GM12878 (cell line): ENCODE measurements around the gene STAT5B. TPM values are rescaled to one million over a fixed set of nuclear protein-coding genes. Genes with fewer than 3 reads are reported as not detected.

ENCODE experiments used
- ATAC-seq: fragments of 200-7000 bp; cut with Tn5 transposase; 3 replicates; pipeline ENCODE4 v1.9.1; 2020; ENCODE audit warnings: mild to moderate bottlenecking, moderate library complexity
- BruUV-seq: library from RNA; stranded (reverse); fragments of 400-500 nt; replicated peaks from 2 replicates; lab custom pipeline; 2021; lab: Mats Ljungman, UMichigan
- CTCF ChIA-PET: fragments of 300-600 bp; sonication (Branson Sonifier 250); formaldehyde crosslinking; extraction: SDS; loops from one replicate; lab custom pipeline; 2021; ENCODE audit warnings: inconsistent platforms; lab: Yijun Ruan, JAX
- POLR2A ChIA-PET: fragments of 350-600 bp; formaldehyde crosslinking; extraction: SDS; loops from one replicate; lab custom pipeline; 2021; ENCODE audit warnings: inconsistent platforms; lab: Charles Lee
- RAD21 ChIA-PET: fragments of 300-600 bp; sonication (Branson Sonifier 250); formaldehyde crosslinking; loops from one replicate; lab custom pipeline; 2023; ENCODE audit warnings: antibody characterized with exemption; ENCODE audit not compliant: unreplicated experiment; lab: Charles Lee
- SMC1A ChIA-PET: fragments of 300-600 bp; sonication (Branson Sonifier 250); formaldehyde crosslinking; loops from one replicate; lab custom pipeline; 2023; ENCODE audit not compliant: unreplicated experiment, uncharacterized antibody; lab: Charles Lee
- DNase-seq: peaks from one replicate; pipeline ENCODE4 v3.0.0-alpha.2; 2011; ENCODE audit warnings: low read depth, low spot score
- FAIRE-seq: peaks from 3 replicates; lab custom pipeline; 2011; peaks lifted over from hg19 to GRCh38; lab: Jason Lieb, UNC
- H2AFZ ChIP-seq: 2 replicates; pipeline ENCODE4 v1.6.0; 2011; ENCODE audit warnings: low read depth, low read length, control low read depth; ENCODE audit not compliant: control insufficient read depth
- H3K27ac ChIP-seq: 2 replicates; pipeline ENCODE4 v1.5.1; 2011; ENCODE audit warnings: control low read depth; ENCODE audit not compliant: control insufficient read depth, insufficient read depth
- H3K27me3 ChIP-seq, 2 experiments: replicated peaks in 1 of 2; 2 replicates each; pipeline versions ENCODE4 v1.6.0 to v1.6.1; 2011; ENCODE audit warnings: low read length in 1 of 2; ENCODE audit not compliant: control insufficient read depth in 2 of 2, insufficient read depth in 2 of 2
- H3K36me3 ChIP-seq, 2 experiments: 2 replicates each; pipeline ENCODE4 v1.5.1; 2011; ENCODE audit warnings: low read length in 1 of 2; ENCODE audit not compliant: control insufficient read depth in 2 of 2, insufficient read depth in 2 of 2
- H3K4me1 ChIP-seq: 2 replicates; pipeline ENCODE4 v1.6.1; 2011; ENCODE audit warnings: mild to moderate bottlenecking, low read length, moderate library complexity, mixed read lengths; ENCODE audit not compliant: control insufficient read depth, insufficient read depth
- H3K4me2 ChIP-seq: 2 replicates; pipeline ENCODE4 v1.6.0; 2011; ENCODE audit warnings: control low read depth; ENCODE audit not compliant: control insufficient read depth, insufficient read depth
- H3K4me3 ChIP-seq: fragments of 200-600 bp; sonication (generic); 2 replicates; pipeline ENCODE4 v1.5.1; 2016
- H3K79me2 ChIP-seq: 2 replicates; pipeline ENCODE4 v1.6.0; 2011; ENCODE audit warnings: low read length; ENCODE audit not compliant: control insufficient read depth, insufficient read depth
- H3K9ac ChIP-seq: 2 replicates; pipeline ENCODE4 v1.8.0; 2011; ENCODE audit warnings: low read length, control low read depth, mixed read lengths; ENCODE audit not compliant: control insufficient read depth, insufficient read depth
- H3K9me3 ChIP-seq: replicated peaks from 3 replicates; pipeline ENCODE4 v1.5.1; 2011; ENCODE audit warnings: mild to moderate bottlenecking, low read length; ENCODE audit not compliant: control insufficient read depth, insufficient read depth
- H4K20me1 ChIP-seq: 2 replicates; pipeline ENCODE4 v1.6.0; 2011; ENCODE audit not compliant: control insufficient read depth, insufficient read depth
- ATF7 ChIP-seq: fragments of 450-650 bp; IDR thresholded peaks from 2 replicates; pipeline ENCODE4 v1.6.1; 2016; ENCODE audit warnings: low read depth, mild to moderate bottlenecking
- CBX3 ChIP-seq: fragments of 200-600 bp; sonication (generic); IDR thresholded peaks from 2 replicates; pipeline ENCODE4 v1.6.1; 2016; ENCODE audit warnings: low read depth, borderline replicate concordance
- CHD4 ChIP-seq: fragments of 200-600 bp; sonication (generic); IDR thresholded peaks from 2 replicates; pipeline ENCODE4 v1.6.1; 2016; ENCODE audit warnings: mild to moderate bottlenecking
- LARP7 ChIP-seq: fragments of 450-650 bp; IDR thresholded peaks from 2 replicates; pipeline ENCODE4 v1.6.1; 2017; ENCODE audit warnings: mild to moderate bottlenecking
- MTA2 ChIP-seq: fragments of 450-650 bp; IDR thresholded peaks from 2 replicates; pipeline ENCODE4 v1.6.1; 2016; ENCODE audit warnings: low read depth, mild to moderate bottlenecking, moderate library complexity
- NFXL1 ChIP-seq: fragments of 450-650 bp; IDR thresholded peaks from 2 replicates; pipeline ENCODE4 v1.6.1; 2017; ENCODE audit warnings: antibody characterized with exemption, mild to moderate bottlenecking, borderline replicate concordance
- NR2C2 ChIP-seq: IDR thresholded peaks from 2 replicates; pipeline ENCODE4 v1.6.1; 2011; ENCODE audit warnings: borderline replicate concordance, low read depth; ENCODE audit not compliant: control insufficient read depth, insufficient read length
- RBBP5 ChIP-seq: fragments of 200-600 bp; sonication (generic); conservative IDR thresholded peaks from 2 replicates; pipeline ENCODE4 v1.6.1; 2016
- REST ChIP-seq: IDR thresholded peaks from 2 replicates; pipeline ENCODE4 v1.6.1; 2012; ENCODE audit warnings: mild to moderate bottlenecking, low read depth, low read length
- SPI1 ChIP-seq: IDR thresholded peaks from 2 replicates; pipeline ENCODE4 v1.6.1; 2011; ENCODE audit warnings: low read depth, mild to moderate bottlenecking, low read length, moderate library complexity, borderline replicate concordance; ENCODE audit not compliant: insufficient read depth
- ZBTB40 ChIP-seq: fragments of 450-650 bp; IDR thresholded peaks from 2 replicates; pipeline ENCODE4 v1.6.1; 2016; ENCODE audit warnings: mild to moderate bottlenecking, moderate library complexity, borderline replicate concordance
- ZNF384 ChIP-seq: IDR thresholded peaks from 2 replicates; pipeline ENCODE4 v1.6.1; 2012; ENCODE audit warnings: low read depth, mild to moderate bottlenecking, low read length, improper control_type of control experiment, borderline replicate concordance
- WGBS: methylation state at CpG from one replicate; pipeline ENCODE4 v1.1.6; 2016; ENCODE audit warnings: low lambda C conversion rate; ENCODE audit not compliant: insufficient replicate concordance, insufficient coverage; ENCODE audit errors: missing lambda C conversion rate; 5-methylcytosine and 5-hydroxymethylcytosine counted together
- in situ Hi-C: fragments of 300-500 bp; cut with MboI; formaldehyde crosslinking; loops from 9 replicates; pipeline ENCODE4 v1.14.3; 2018; ENCODE audit warnings: mixed read lengths
- intact Hi-C: fragments of 100-400 bp; cut with micrococcal nuclease; formaldehyde crosslinking; loops from one replicate; pipeline ENCODE4 v1.14.2; 2022; ENCODE audit not compliant: unreplicated experiment
- polyA plus RNA-seq, 11 experiments: library from polyadenylated mRNA; depleted of rRNA in 4 of 11; unstranded in 6 of 11; stranded (reverse) in 5 of 11; fragments of >200 nt; fragmentation: Nextera tagmentation in 4 of 11; fragmentation: Illumina TruSeq in 1 of 11; extraction: Ambion mirVana in 4 of 11; extraction: Trizol in 1 of 11; gene quantifications; 1 replicate in 1 of 11; 2 replicates in 10 of 11; pipeline versions ENCODE4 v1.2.1 to v1.2.3, GENCODE V29; 2011 to 2016; ENCODE audit warnings: inconsistent platforms in 2 of 11, missing spikeins in 2 of 11, low read depth in 1 of 11
- total RNA-seq, 4 experiments: library from RNA; depleted of rRNA in 3 of 4; stranded (reverse); fragments of >200 nt in 3 of 4; fragmentation: Illumina TruSeq in 1 of 4; extraction: Trizol in 1 of 4; gene quantifications; 2 replicates each; pipeline versions ENCODE4 v1.2.1 to v1.2.3, GENCODE V29; 2013 to 2021
- TF ChIP-seq, protein P1 (sequence below): fragments of 450-650 bp; IDR thresholded peaks from 2 replicates; pipeline ENCODE4 v1.6.1; 2017; ENCODE audit warnings: mild to moderate bottlenecking

STAT5B gene
- total and polyA plus RNA-seq, 10 of the 15 experiments (the other 5 are each of a cell fraction or from before 2014, with no cell fraction given): 11.0 to 69.6 (median 46.7) TPM

DNA sequence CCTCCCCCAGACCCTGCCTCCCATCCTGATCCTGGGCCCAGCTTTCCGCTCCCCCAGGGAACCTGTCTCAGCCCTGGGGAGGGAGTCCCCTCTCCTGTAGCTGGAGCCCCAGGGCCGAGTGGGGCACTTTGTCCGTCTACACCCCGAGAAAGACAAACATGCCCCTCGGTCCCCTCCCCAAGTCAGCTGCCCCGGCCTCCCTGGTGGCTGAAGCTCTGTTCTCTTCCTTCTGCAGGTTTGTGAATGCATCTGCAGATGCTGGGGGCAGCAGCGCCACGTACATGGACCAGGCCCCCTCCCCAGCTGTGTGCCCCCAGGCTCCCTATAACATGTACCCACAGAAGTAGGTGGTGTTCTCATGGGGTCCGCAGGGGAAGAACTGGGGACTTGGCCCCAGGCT, 33.0 kb upstream of the STAT5B start:
- CTCF ChIA-PET: interaction anchor here (0.8 to 22.1 kb wide), 3 partner anchors 14 to 218 kb away, joined by 3 to 732 read pairs (median 3); no protein-coding TSS in a partner anchor
- TF ChIP-seq SPI1 (no peak), CHD4 (no peak), ATF7 (no peak), LARP7 (no peak), REST (no peak), NFXL1 (no peak), CBX3 (no peak), NR2C2 (no peak), RBBP5 (no peak), MTA2 (no peak), ZBTB40 (no peak), ZNF384 (no peak)
- TF ChIP-seq, protein P1, sequence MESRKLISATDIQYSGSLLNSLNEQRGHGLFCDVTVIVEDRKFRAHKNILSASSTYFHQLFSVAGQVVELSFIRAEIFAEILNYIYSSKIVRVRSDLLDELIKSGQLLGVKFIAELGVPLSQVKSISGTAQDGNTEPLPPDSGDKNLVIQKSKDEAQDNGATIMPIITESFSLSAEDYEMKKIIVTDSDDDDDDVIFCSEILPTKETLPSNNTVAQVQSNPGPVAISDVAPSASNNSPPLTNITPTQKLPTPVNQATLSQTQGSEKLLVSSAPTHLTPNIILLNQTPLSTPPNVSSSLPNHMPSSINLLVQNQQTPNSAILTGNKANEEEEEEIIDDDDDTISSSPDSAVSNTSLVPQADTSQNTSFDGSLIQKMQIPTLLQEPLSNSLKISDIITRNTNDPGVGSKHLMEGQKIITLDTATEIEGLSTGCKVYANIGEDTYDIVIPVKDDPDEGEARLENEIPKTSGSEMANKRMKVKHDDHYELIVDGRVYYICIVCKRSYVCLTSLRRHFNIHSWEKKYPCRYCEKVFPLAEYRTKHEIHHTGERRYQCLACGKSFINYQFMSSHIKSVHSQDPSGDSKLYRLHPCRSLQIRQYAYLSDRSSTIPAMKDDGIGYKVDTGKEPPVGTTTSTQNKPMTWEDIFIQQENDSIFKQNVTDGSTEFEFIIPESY: no peak
- intact Hi-C loops: no loop called here
- no peaks in the 10 kb centered on the region for H4K20me1 ChIP-seq
- SMC1A ChIA-PET: interaction anchor here (0.7 to 23.8 kb wide), 3 partner anchors 9 to 90 kb away, joined by 3 to 528 read pairs (median 6); partner anchors contain the start of gene STAT3
- RAD21 ChIA-PET: interaction anchor here (2.2 to 21.1 kb wide), 2 partner anchors 87 to 94 kb away, joined by 5 to 373 read pairs; no protein-coding TSS in a partner anchor
- H3K27me3 ChIP-seq: no peaks in the 10 kb centered on the region
- ATAC-seq: no peak
- no peak overlapping the region for H3K9ac ChIP-seq
- FAIRE-seq: no peak
- no peak for DNase-seq
- no TSS peak for BruUV-seq
- no peak overlapping the region for H2AFZ ChIP-seq
- no peak overlapping the region for H3K4me3 ChIP-seq
- in situ Hi-C loops: no loop called here
- POLR2A ChIA-PET: interaction anchor here (0.8 to 1.2 kb wide), 4 partner anchors 10 to 20 kb away, joined by 3 to 5 read pairs (median 4); partner anchors contain the start of gene STAT5A
- no peak overlapping the region for H3K4me2 ChIP-seq
- no peaks in the 10 kb centered on the region for H3K79me2 ChIP-seq
- no peaks in the 10 kb centered on the region for H3K9me3 ChIP-seq
- WGBS: 90% methylated on average over 9 of the region's 9 CpGs
- H3K27ac ChIP-seq: no peak overlapping the region
- H3K4me1 ChIP-seq: peaks cover 29% of the 10 kb centered on the region
- H3K36me3 ChIP-seq: peaks cover 15 to 20% of the 10 kb centered on the region in 2 experiments; a peak in 3 of 4 replicates
